GM23338 (cell line): ENCODE results near the gene RHBDD2.

Experiments
- CREB1 ChIP-seq: fragments of 250-450 bp; sonication (Bioruptor Pico); IDR thresholded peaks from 2 replicates; pipeline ENCODE4 v1.5.0; 2020; ENCODE audit warnings: low read depth, mild to moderate bottlenecking, moderate library complexity
- CTCF ChIP-seq, 2 experiments: fragments of 200-600 bp in 1 of 2; sonication (generic) in 1 of 2; conservative IDR thresholded peaks; 2 replicates each; pipeline versions ENCODE4 v1.5.1 to v1.6.1; 2016 to 2017; ENCODE audit warnings: antibody characterized with exemption in 2 of 2, low read depth in 2 of 2, mild to moderate bottlenecking in 2 of 2, moderate library complexity in 1 of 2
- EZH2 ChIP-seq: fragments of 200-600 bp; sonication (generic); IDR thresholded peaks from one replicate; pipeline ENCODE4 v1.8.0; 2017; ENCODE audit warnings: antibody characterized with exemption, mild to moderate bottlenecking, low read depth; ENCODE audit not compliant: unreplicated experiment
- EZH2phosphoT487 ChIP-seq: fragments of 200-600 bp; sonication (generic); IDR thresholded peaks from one replicate; pipeline ENCODE4 v1.8.1; 2018; ENCODE audit warnings: antibody characterized with exemption; ENCODE audit not compliant: unreplicated experiment
- POLR2AphosphoS5 ChIP-seq: IDR thresholded peaks from 2 replicates; pipeline ENCODE4 v1.6.1; 2016; ENCODE audit warnings: antibody characterized with exemption, low read depth
- REST ChIP-seq: IDR thresholded peaks from one replicate; pipeline ENCODE4 v1.6.1; 2018; ENCODE audit warnings: antibody characterized with exemption; ENCODE audit not compliant: unreplicated experiment

GRCh38 chr7:75909521-75910132 is 30.8 kb downstream of the RHBDD2 start:
- TF ChIP-seq CTCF (conservative IDR thresholded peaks at IDR 0.05; ENCODE audit: low read depth in 2 of 2) (no peak), EZH2 (no peak), REST (no peak), POLR2AphosphoS5 (no peak), CREB1 (CRISPR knock-in tag) (no peak), EZH2phosphoT487 (no peak)
